ENCODE measurements around the gene LPCAT4. TPM values are rescaled to one million over a fixed set of nuclear protein-coding genes. Genes with fewer than 3 reads are reported as not detected.
"Not testable (repeated sequence)": the region's sequence is repeated elsewhere in the genome, so short reads cannot be mapped to it uniquely, and the experiment has no call there.

Gene LPCAT4
- total and polyA plus RNA-seq, 4 donors, result 7.6 to 78.6 (median 34.8) TPM

- not testable (repeated sequence) for H3K27me3 ChIP-seq (ENCODE audit: control insufficient read depth in 1 of 2, insufficient read depth in 2 of 2, low read length in 1 of 2)
Observed at GRCh38 chr15:34389594-34390086, 22.6 kb upstream of the LPCAT4 start.

DNA sequence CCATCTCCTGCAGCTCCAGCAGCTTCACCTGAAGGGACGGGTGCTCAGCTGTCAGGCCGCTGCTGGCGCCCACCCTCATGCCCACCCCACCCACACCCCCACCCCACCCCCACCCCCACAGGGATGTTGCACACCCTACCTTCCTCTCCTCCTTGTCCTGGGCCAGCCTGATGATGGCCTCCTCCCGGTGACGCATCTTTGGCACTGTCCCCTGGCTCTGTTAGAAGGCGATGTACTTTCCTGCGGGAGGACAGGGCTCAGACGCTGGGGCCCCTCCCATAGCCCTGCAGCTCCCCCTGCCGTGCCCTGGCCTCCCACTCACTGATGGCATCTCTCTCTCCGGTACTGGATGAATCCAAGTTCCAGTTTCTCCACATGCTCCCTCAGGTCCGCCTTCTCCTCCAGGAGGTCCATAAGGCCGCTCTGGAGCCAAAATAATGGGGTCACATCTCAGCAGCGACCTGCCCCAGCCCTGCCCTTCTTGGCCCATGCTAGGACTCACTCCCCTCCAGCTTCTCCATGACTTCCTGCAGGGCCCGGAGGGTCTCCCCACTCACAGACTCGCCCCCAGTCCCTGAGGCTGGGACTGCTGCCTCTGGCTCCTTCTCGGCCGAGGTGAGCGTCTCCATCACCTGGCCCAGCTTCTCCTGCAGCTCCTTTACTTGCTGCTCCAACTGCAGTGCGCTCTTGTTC, 15.0 kb upstream of the LPCAT4 start:
- intact Hi-C loops (cut with DNase I), result not testable (repeated sequence)

More at GRCh38 chr15:34389594-34390086, 22.6 kb upstream of the LPCAT4 start:
- ATAC-seq (ENCODE audit: low FRiP score); H3K9me3 ChIP-seq (ENCODE audit: control insufficient read depth, low read length); H3K27ac ChIP-seq (ENCODE audit: low read depth in 1 of 2, low read length in 2 of 2); H3K4me1 ChIP-seq (ENCODE audit: control insufficient read depth in 1 of 2, insufficient read depth in 2 of 2, low read length in 2 of 2); H3K36me3 ChIP-seq (ENCODE audit: control insufficient read depth in 1 of 2, insufficient read depth in 2 of 2, low read length in 1 of 2); H3K4me3 ChIP-seq (ENCODE audit: low read length in 2 of 2); intact Hi-C loops (cut with DNase I); DNase-seq: not testable (repeated sequence)
- WGBS, 2 donors, result no CpG with 5 or more reads among the region's 16 CpGs

GRCh38 chr15:34380491-34380890, 13.5 kb upstream of the LPCAT4 start:
- intact Hi-C loops (cut with DNase I); H3K9me3 ChIP-seq (ENCODE audit: control insufficient read depth, low read length); H3K27ac ChIP-seq (ENCODE audit: low read depth in 1 of 2, low read length in 2 of 2); H3K27me3 ChIP-seq (ENCODE audit: control insufficient read depth in 1 of 2, insufficient read depth in 2 of 2, low read length in 1 of 2); ATAC-seq (ENCODE audit: low FRiP score); DNase-seq; H3K4me1 ChIP-seq (ENCODE audit: control insufficient read depth in 1 of 2, insufficient read depth in 2 of 2, low read length in 2 of 2); H3K36me3 ChIP-seq (ENCODE audit: control insufficient read depth in 1 of 2, insufficient read depth in 2 of 2, low read length in 1 of 2); H3K4me3 ChIP-seq (ENCODE audit: low read length in 2 of 2): not testable (repeated sequence)
- WGBS, 2 donors, result 62 to 74% methylated on average over 4 of the region's 4 CpGs

More for the DNA sequence above, 15.0 kb upstream of the LPCAT4 start:
- not testable (repeated sequence) for H3K27ac ChIP-seq (ENCODE audit: low read depth in 1 of 2, low read length in 2 of 2); H3K4me3 ChIP-seq (ENCODE audit: low read length in 2 of 2); H3K36me3 ChIP-seq (ENCODE audit: control insufficient read depth in 1 of 2, insufficient read depth in 2 of 2, low read length in 1 of 2); H3K4me1 ChIP-seq (ENCODE audit: control insufficient read depth in 1 of 2, insufficient read depth in 2 of 2, low read length in 2 of 2); H3K9me3 ChIP-seq (ENCODE audit: control insufficient read depth, low read length); DNase-seq; ATAC-seq (ENCODE audit: low FRiP score); H3K27me3 ChIP-seq (ENCODE audit: control insufficient read depth in 1 of 2, insufficient read depth in 2 of 2, low read length in 1 of 2)
- no CpG with 5 or more reads among the region's 19 CpGs for WGBS, 2 donors

GRCh38 chr15:34376856-34377255, 9.9 kb upstream of the LPCAT4 start:
- DNase-seq (no peak), ATAC-seq (ENCODE audit: low FRiP score) (no peak)
- Histone ChIP-seq H3K4me3 (ENCODE audit: low read length in 2 of 2) (no peak overlapping the region), H3K27me3 (ENCODE audit: control insufficient read depth in 1 of 2, insufficient read depth in 2 of 2, low read length in 1 of 2) (no peaks in the 10 kb centered on the region), H3K36me3 (ENCODE audit: control insufficient read depth in 1 of 2, insufficient read depth in 2 of 2, low read length in 1 of 2) (no peaks in the 10 kb centered on the region), H3K4me1 (ENCODE audit: control insufficient read depth in 1 of 2, insufficient read depth in 2 of 2, low read length in 2 of 2) (no peaks in the 10 kb centered on the region), H3K27ac (ENCODE audit: low read depth in 1 of 2, low read length in 2 of 2) (no peak overlapping the region), H3K9me3 (ENCODE audit: control insufficient read depth, low read length) (no peaks in the 10 kb centered on the region)
- intact Hi-C loops (cut with DNase I), result no loop called here
- WGBS, 2 donors, result 96 to 100% methylated on average over 2 of the region's 2 CpGs

DNA sequence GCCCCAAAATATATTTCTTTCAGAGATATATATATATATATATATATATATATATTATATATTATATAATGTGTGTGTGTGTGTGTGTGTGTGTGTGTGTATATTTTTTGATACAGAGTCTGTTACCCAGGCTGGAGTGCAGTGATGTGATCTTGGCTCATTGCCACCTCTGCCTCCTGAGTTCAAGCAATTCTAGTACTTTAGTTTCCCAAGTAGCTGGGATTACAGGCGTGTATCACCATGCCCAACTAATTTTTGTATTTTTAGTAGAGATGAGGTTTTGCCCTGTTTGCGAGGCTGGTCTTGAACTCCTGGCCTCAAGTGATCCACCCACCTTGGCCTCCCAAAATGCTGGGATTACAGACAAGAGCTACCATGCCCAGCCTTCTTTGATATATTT, 8.5 kb upstream of the LPCAT4 start:
- ATAC-seq (ENCODE audit: low FRiP score); H3K4me3 ChIP-seq (ENCODE audit: low read length in 2 of 2); intact Hi-C loops (cut with DNase I); H3K36me3 ChIP-seq (ENCODE audit: control insufficient read depth in 1 of 2, insufficient read depth in 2 of 2, low read length in 1 of 2); H3K27me3 ChIP-seq (ENCODE audit: control insufficient read depth in 1 of 2, insufficient read depth in 2 of 2, low read length in 1 of 2); H3K27ac ChIP-seq (ENCODE audit: low read depth in 1 of 2, low read length in 2 of 2); H3K9me3 ChIP-seq (ENCODE audit: control insufficient read depth, low read length); DNase-seq; H3K4me1 ChIP-seq (ENCODE audit: control insufficient read depth in 1 of 2, insufficient read depth in 2 of 2, low read length in 2 of 2): not testable (repeated sequence)
- WGBS, 2 donors, result 95 to 97% methylated on average over 2 of the region's 2 CpGs

- H3K4me1 ChIP-seq (ENCODE audit: control insufficient read depth in 1 of 2, insufficient read depth in 2 of 2, low read length in 2 of 2), result no peaks in the 10 kb centered on the region
- intact Hi-C loops (cut with DNase I), result no loop called here
- H3K4me3 ChIP-seq (ENCODE audit: low read length in 2 of 2), result no peak overlapping the region
- DNase-seq (no peak), ATAC-seq (ENCODE audit: low FRiP score) (no peak)
- H3K36me3 ChIP-seq (ENCODE audit: control insufficient read depth in 1 of 2, insufficient read depth in 2 of 2, low read length in 1 of 2), result no peaks in the 10 kb centered on the region
- no peak overlapping the region for H3K27ac ChIP-seq (ENCODE audit: low read depth in 1 of 2, low read length in 2 of 2)
- no peaks in the 10 kb centered on the region for H3K9me3 ChIP-seq (ENCODE audit: control insufficient read depth, low read length)
- 44 to 60% methylated on average over 2 of the region's 2 CpGs for WGBS, 2 donors
- H3K27me3 ChIP-seq (ENCODE audit: control insufficient read depth in 1 of 2, insufficient read depth in 2 of 2, low read length in 1 of 2), result no peaks in the 10 kb centered on the region
Observed at GRCh38 chr15:34374816-34375215, 7.8 kb upstream of the LPCAT4 start.

GRCh38 chr15:34373951-34374350, 7.0 kb upstream of the LPCAT4 start:
- H3K4me1 ChIP-seq (ENCODE audit: control insufficient read depth in 1 of 2, insufficient read depth in 2 of 2, low read length in 2 of 2), result no peaks in the 10 kb centered on the region
- no peaks in the 10 kb centered on the region for H3K27me3 ChIP-seq (ENCODE audit: control insufficient read depth in 1 of 2, insufficient read depth in 2 of 2, low read length in 1 of 2)
- no peaks in the 10 kb centered on the region for H3K9me3 ChIP-seq (ENCODE audit: control insufficient read depth, low read length)
- H3K4me3 ChIP-seq (ENCODE audit: low read length in 2 of 2), result no peak overlapping the region
- intact Hi-C loops (cut with DNase I), result no loop called here
- 89 to 98% methylated on average over 8 of the region's 8 CpGs for WGBS, 2 donors
- ATAC-seq (ENCODE audit: low FRiP score) (no peak), DNase-seq (no peak)
- H3K36me3 ChIP-seq (ENCODE audit: control insufficient read depth in 1 of 2, insufficient read depth in 2 of 2, low read length in 1 of 2), result no peaks in the 10 kb centered on the region
- H3K27ac ChIP-seq (ENCODE audit: low read depth in 1 of 2, low read length in 2 of 2), result no peak overlapping the region

- ATAC-seq (ENCODE audit: low FRiP score), result no peak
Observed at GRCh38 chr15:34370643-34371042, 3.6 kb upstream of the LPCAT4 start.

GRCh38 chr15:34370129-34370528, 3.1 kb upstream of the LPCAT4 start:
- Histone ChIP-seq H3K4me1 (ENCODE audit: control insufficient read depth in 1 of 2, insufficient read depth in 2 of 2, low read length in 2 of 2) (no peaks in the 10 kb centered on the region), H3K27me3 (ENCODE audit: control insufficient read depth in 1 of 2, insufficient read depth in 2 of 2, low read length in 1 of 2) (no peaks in the 10 kb centered on the region), H3K4me3 (ENCODE audit: low read length in 2 of 2) (no peak overlapping the region), H3K9me3 (ENCODE audit: control insufficient read depth, low read length) (no peaks in the 10 kb centered on the region), H3K36me3 (ENCODE audit: control insufficient read depth in 1 of 2, insufficient read depth in 2 of 2, low read length in 1 of 2) (no peaks in the 10 kb centered on the region), H3K27ac (ENCODE audit: low read depth in 1 of 2, low read length in 2 of 2) (no peak overlapping the region)
- DNase-seq (no peak), ATAC-seq (ENCODE audit: low FRiP score) (no peak)
- 57 to 66% methylated on average over 2 of the region's 2 CpGs for WGBS, 2 donors
- intact Hi-C loops (cut with DNase I), result no loop called here

More at GRCh38 chr15:34370643-34371042, 3.6 kb upstream of the LPCAT4 start:
- no peaks in the 10 kb centered on the region for H3K4me1 ChIP-seq (ENCODE audit: control insufficient read depth in 1 of 2, insufficient read depth in 2 of 2, low read length in 2 of 2)
- H3K27ac ChIP-seq (ENCODE audit: low read depth in 1 of 2, low read length in 2 of 2), result no peak overlapping the region
- intact Hi-C loops (cut with DNase I), result no loop called here
- H3K36me3 ChIP-seq (ENCODE audit: control insufficient read depth in 1 of 2, insufficient read depth in 2 of 2, low read length in 1 of 2), result no peaks in the 10 kb centered on the region
- no peak for DNase-seq
- no peaks in the 10 kb centered on the region for H3K27me3 ChIP-seq (ENCODE audit: control insufficient read depth in 1 of 2, insufficient read depth in 2 of 2, low read length in 1 of 2)
- no peaks in the 10 kb centered on the region for H3K9me3 ChIP-seq (ENCODE audit: control insufficient read depth, low read length)
- no peak overlapping the region for H3K4me3 ChIP-seq (ENCODE audit: low read length in 2 of 2)
- 54 to 60% methylated on average over 2 of the region's 2 CpGs for WGBS, 2 donors
